Measurements from ENCODE around the gene RNF151.
"Not testable (repeated sequence)": the region's sequence is repeated elsewhere in the genome, so short reads cannot be mapped to it uniquely, and the experiment has no call there.

Gene RNF151

GRCh38 chr16:1938910-1939309 is 27.7 kb upstream of the RNF151 start:
- no peak for DNase-seq (ENCODE audit: low read depth)
- H3K4me3 ChIP-seq (ENCODE audit: control insufficient read depth, low read depth, low read length) = no peak overlapping the region
- no peak for TF ChIP-seq CTCF (conservative IDR thresholded peaks at IDR 0.05; ENCODE audit: control insufficient read depth, insufficient read depth, low read depth, low read length)

- H3K4me3 ChIP-seq (ENCODE audit: control insufficient read depth, low read depth, low read length); DNase-seq (ENCODE audit: low read depth): not testable (repeated sequence)
Measured at GRCh38 chr16:1939833-1940232, 26.8 kb upstream of the RNF151 start.

- TF ChIP-seq CTCF (conservative IDR thresholded peaks at IDR 0.05; ENCODE audit: control insufficient read depth, insufficient read depth, low read depth, low read length) = no peak
- DNase-seq (ENCODE audit: low read depth) = no peak
- H3K4me3 ChIP-seq (ENCODE audit: control insufficient read depth, low read depth, low read length) = no peak overlapping the region
Measured at GRCh38 chr16:1940273-1941161, 26.1 kb upstream of the RNF151 start.

- DNase-seq (ENCODE audit: low read depth) = no peak
- no peak overlapping the region for H3K4me3 ChIP-seq (ENCODE audit: control insufficient read depth, low read depth, low read length)
- TF ChIP-seq CTCF (conservative IDR thresholded peaks at IDR 0.05; ENCODE audit: control insufficient read depth, insufficient read depth, low read depth, low read length) = no peak
Measured at GRCh38 chr16:1941162-1942046, 25.3 kb upstream of the RNF151 start.

GRCh38 chr16:1942047-1942809 is 24.4 kb upstream of the RNF151 start:
- no peak for TF ChIP-seq CTCF (conservative IDR thresholded peaks at IDR 0.05; ENCODE audit: control insufficient read depth, insufficient read depth, low read depth, low read length)
- H3K4me3 ChIP-seq (ENCODE audit: control insufficient read depth, low read depth, low read length) = peak overlapping the region; percentile 83
- DNase-seq (ENCODE audit: low read depth) = peak; percentile 41

- no peak for TF ChIP-seq CTCF (conservative IDR thresholded peaks at IDR 0.05; ENCODE audit: control insufficient read depth, insufficient read depth, low read depth, low read length)
- DNase-seq (ENCODE audit: low read depth) = peak; percentile 96
- H3K4me3 ChIP-seq (ENCODE audit: control insufficient read depth, low read depth, low read length) = peak within 1 kb of the TSS; percentile 83
Measured at GRCh38 chr16:1942810-1943726, 23.6 kb upstream of the RNF151 start, which contains the start of gene MSRB1. Gene MSRB1, minus strand, starts transcription at chr16:1943199. Its CDS starts 43 bp downstream, at chr16:1943156.
